Uterus (tissue), 2 donors: Measurements from ENCODE around the gene TPBG.

Source experiments
- POLR2A ChIP-seq, 2 donors: fragments of 450-650 bp; IDR thresholded peaks; one replicate each; pipeline ENCODE4 v1.6.1; 2016; ENCODE audit warnings: antibody characterized with exemption in 2 of 2, mild to moderate bottlenecking in 1 of 2, moderate library complexity in 1 of 2
- TF ChIP-seq, protein P1 (sequence below), 4 experiments: fragments of 200-600 bp in 2 of 4; fragments of 450-650 bp in 2 of 4; sonication (generic) in 2 of 4; IDR thresholded peaks; one replicate each; pipeline ENCODE4 v1.5.1; 2016 to 2019; ENCODE audit warnings: antibody characterized with exemption in 4 of 4, mild to moderate bottlenecking in 2 of 4, moderate library complexity in 1 of 4

DNA sequence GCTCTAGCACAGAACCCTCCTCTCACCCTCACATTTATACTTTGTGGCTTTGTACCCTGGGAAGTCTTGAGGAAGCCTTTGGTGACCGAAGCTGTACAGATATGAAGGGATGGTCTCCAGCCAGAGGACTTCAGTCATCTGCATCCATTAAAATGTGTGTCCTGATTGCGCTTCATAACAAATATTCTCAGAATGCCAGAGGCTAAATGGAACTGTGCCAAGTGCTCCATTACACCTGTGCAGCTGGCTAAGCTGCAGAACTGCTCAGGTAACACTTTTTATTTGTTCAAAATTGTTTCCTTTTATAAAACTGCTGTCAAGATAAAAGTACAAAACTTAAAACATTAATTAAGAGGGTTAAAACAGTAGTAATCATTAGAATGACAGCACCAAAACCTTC, 22.3 kb downstream of the TPBG start:
- TF ChIP-seq, protein P1, sequence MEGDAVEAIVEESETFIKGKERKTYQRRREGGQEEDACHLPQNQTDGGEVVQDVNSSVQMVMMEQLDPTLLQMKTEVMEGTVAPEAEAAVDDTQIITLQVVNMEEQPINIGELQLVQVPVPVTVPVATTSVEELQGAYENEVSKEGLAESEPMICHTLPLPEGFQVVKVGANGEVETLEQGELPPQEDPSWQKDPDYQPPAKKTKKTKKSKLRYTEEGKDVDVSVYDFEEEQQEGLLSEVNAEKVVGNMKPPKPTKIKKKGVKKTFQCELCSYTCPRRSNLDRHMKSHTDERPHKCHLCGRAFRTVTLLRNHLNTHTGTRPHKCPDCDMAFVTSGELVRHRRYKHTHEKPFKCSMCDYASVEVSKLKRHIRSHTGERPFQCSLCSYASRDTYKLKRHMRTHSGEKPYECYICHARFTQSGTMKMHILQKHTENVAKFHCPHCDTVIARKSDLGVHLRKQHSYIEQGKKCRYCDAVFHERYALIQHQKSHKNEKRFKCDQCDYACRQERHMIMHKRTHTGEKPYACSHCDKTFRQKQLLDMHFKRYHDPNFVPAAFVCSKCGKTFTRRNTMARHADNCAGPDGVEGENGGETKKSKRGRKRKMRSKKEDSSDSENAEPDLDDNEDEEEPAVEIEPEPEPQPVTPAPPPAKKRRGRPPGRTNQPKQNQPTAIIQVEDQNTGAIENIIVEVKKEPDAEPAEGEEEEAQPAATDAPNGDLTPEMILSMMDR (IDR thresholded peaks at IDR 0.05) = no peak
- no peak for TF ChIP-seq POLR2A (IDR thresholded peaks at IDR 0.05)
